H1 (cell line): Measurements from ENCODE around the gene SPACDR. TPM values are rescaled to one million over a fixed set of nuclear protein-coding genes. Genes with fewer than 3 reads are reported as not detected.

Experiments used
- CTCF ChIA-PET: fragments of 300-600 bp; sonication (Branson Sonifier 250); formaldehyde crosslinking; loops from one replicate; lab custom pipeline; 2021; ENCODE audit not compliant: partially characterized antibody; lab: Charles Lee
- POLR2A ChIA-PET: fragments of 300-600 bp; sonication (Branson Sonifier 250); formaldehyde crosslinking; loops from one replicate; lab custom pipeline; 2021; ENCODE audit warnings: inconsistent platforms; ENCODE audit not compliant: partially characterized antibody; lab: Charles Lee
- DNase-seq, 2 experiments: peaks; one replicate each; pipeline versions ENCODE4 v3.0.0 to v3.0.0-alpha.2; 2010 to 2022; ENCODE audit warnings: low spot score in 2 of 2, low read depth in 1 of 2, mixed read lengths in 1 of 2
- FAIRE-seq: peaks from 2 replicates; lab custom pipeline; 2011; peaks lifted over from hg19 to GRCh38; lab: Jason Lieb, UNC
- H2AFZ ChIP-seq: 2 replicates; pipeline ENCODE4 v1.8.1; 2012; ENCODE audit warnings: low read length, inconsistent platforms
- H2AK5ac ChIP-seq: 2 replicates; pipeline ENCODE4 v1.6.1; 2013; ENCODE audit warnings: low read depth, low read length
- H2BK120ac ChIP-seq: replicated peaks from 2 replicates; pipeline ENCODE3; 2013; ENCODE audit warnings: low read depth, low read length, inconsistent platforms
- H2BK12ac ChIP-seq: 2 replicates; pipeline ENCODE4 v1.6.1; 2013; ENCODE audit warnings: low read depth, low read length
- H2BK15ac ChIP-seq: 2 replicates; pipeline ENCODE4 v1.6.1; 2013; ENCODE audit warnings: low read length
- H2BK20ac ChIP-seq: 2 replicates; pipeline ENCODE4 v1.6.1; 2013; ENCODE audit warnings: low read length
- H2BK5ac ChIP-seq: 2 replicates; pipeline ENCODE4 v1.6.1; 2013; ENCODE audit warnings: low read depth, low read length
- H3K14ac ChIP-seq: 2 replicates; pipeline ENCODE4 v1.6.1; 2013; ENCODE audit warnings: inconsistent platforms; ENCODE audit not compliant: insufficient read length
- H3K18ac ChIP-seq: 2 replicates; pipeline ENCODE4 v1.6.1; 2013; ENCODE audit warnings: low read length; ENCODE audit errors: extremely low read depth
- H3K23ac ChIP-seq: 2 replicates; pipeline ENCODE4 v1.6.1; 2013; ENCODE audit warnings: inconsistent platforms; ENCODE audit not compliant: insufficient read length
- H3K23me2 ChIP-seq: 2 replicates; pipeline ENCODE4 v1.6.1; 2013; ENCODE audit warnings: low read depth, low read length
- H3K27ac ChIP-seq: 2 replicates; pipeline ENCODE4 v1.6.1; 2011; ENCODE audit warnings: low read depth, low read length, inconsistent platforms
- H3K27me3 ChIP-seq, 4 experiments: replicated peaks in 1 of 4; 1 replicate in 1 of 4; 2 replicates in 3 of 4; pipeline versions ENCODE4 v1.6.1 to v1.8.1; 2011 to 2013; ENCODE audit warnings: low read length in 3 of 4, mild to moderate bottlenecking in 3 of 4, inconsistent platforms in 2 of 4, mixed read lengths in 2 of 4, moderate library complexity in 1 of 4; ENCODE audit not compliant: control insufficient read depth in 3 of 4, insufficient read depth in 3 of 4; ENCODE audit errors: extremely low read depth in 1 of 4
- H3K36me3 ChIP-seq, 4 experiments: 2 replicates each; pipeline versions ENCODE4 v1.6.1 to v1.8.1; 2011 to 2013; ENCODE audit warnings: mild to moderate bottlenecking in 4 of 4, low read length in 3 of 4, moderate library complexity in 2 of 4, control low read depth in 1 of 4, inconsistent platforms in 1 of 4; ENCODE audit not compliant: insufficient read depth in 4 of 4, control insufficient read depth in 2 of 4
- H3K4ac ChIP-seq: replicated peaks from 2 replicates; pipeline ENCODE3; 2013; ENCODE audit warnings: low read length, low read depth, mixed read lengths, inconsistent platforms; ENCODE audit not compliant: insufficient read length
- H3K4me1 ChIP-seq, 4 experiments: replicated peaks in 1 of 4; 1 replicate in 1 of 4; 2 replicates in 3 of 4; pipeline versions ENCODE4 v1.6.1 to v1.8.1; 2011 to 2013; ENCODE audit warnings: low read length in 3 of 4, inconsistent platforms in 2 of 4, mixed read lengths in 1 of 4; ENCODE audit not compliant: insufficient read depth in 4 of 4, control insufficient read depth in 3 of 4
- H3K4me2 ChIP-seq, 2 experiments: 2 replicates each; pipeline versions ENCODE4 v1.6.1 to v1.8.1; 2011 to 2013; ENCODE audit warnings: low read depth in 2 of 2, low read length in 2 of 2, control low read depth in 1 of 2, inconsistent platforms in 1 of 2, mild to moderate bottlenecking in 1 of 2; ENCODE audit not compliant: insufficient read depth in 1 of 2
- H3K4me3 ChIP-seq, 4 experiments: fragments of 200-600, 300-600 bp in 1 of 4; sonication (generic), shearing (Covaris generic), sonication (Bioruptor Twin) in 1 of 4; 2 replicates each; pipeline versions ENCODE4 v1.5.1 to v1.8.1; 2011 to 2016; ENCODE audit warnings: low read length in 4 of 4, low read depth in 3 of 4, control low read depth in 2 of 4, inconsistent platforms in 2 of 4, mild to moderate bottlenecking in 2 of 4, mixed read lengths in 1 of 4, moderate library complexity in 1 of 4; ENCODE audit not compliant: insufficient read depth in 2 of 4; ENCODE audit errors: extremely low read depth in 1 of 4
- H3K56ac ChIP-seq: replicated peaks from 2 replicates; pipeline ENCODE3; 2013; ENCODE audit warnings: low read depth, mild to moderate bottlenecking, mixed read lengths, low read length, inconsistent platforms; ENCODE audit not compliant: insufficient read length
- H3K79me1 ChIP-seq: 2 replicates; pipeline ENCODE4 v1.6.1; 2013; ENCODE audit warnings: low read depth, low read length, control low read depth
- H3K79me2 ChIP-seq, 2 experiments: 2 replicates each; pipeline versions ENCODE4 v1.6.1 to v1.8.1; 2012 to 2013; ENCODE audit warnings: low read length in 2 of 2, mild to moderate bottlenecking in 2 of 2, inconsistent platforms in 1 of 2; ENCODE audit not compliant: insufficient read depth in 2 of 2, control insufficient read depth in 1 of 2
- H3K9ac ChIP-seq, 4 experiments: replicated peaks in 1 of 4; 1 replicate in 1 of 4; 2 replicates in 3 of 4; pipeline versions ENCODE4 v1.6.1 to v1.8.1; 2011 to 2013; ENCODE audit warnings: low read depth in 3 of 4, low read length in 3 of 4, control low read depth in 2 of 4, mild to moderate bottlenecking in 2 of 4, moderate library complexity in 2 of 4, inconsistent platforms in 1 of 4; ENCODE audit errors: extremely low read depth in 1 of 4
- H3K9me3 ChIP-seq, 2 experiments: 2 replicates each; pipeline versions ENCODE4 v1.6.1 to v1.8.1; 2012 to 2013; ENCODE audit warnings: mild to moderate bottlenecking in 2 of 2, moderate library complexity in 2 of 2, control low read depth in 1 of 2, inconsistent platforms in 1 of 2, low read depth in 1 of 2, low read length in 1 of 2, mixed read lengths in 1 of 2; ENCODE audit not compliant: insufficient read depth in 2 of 2
- H4K20me1 ChIP-seq, 2 experiments: replicated peaks in 1 of 2; 2 replicates each; pipeline versions ENCODE3 to v1.8.1; 2011 to 2013; ENCODE audit warnings: inconsistent platforms in 2 of 2, low read length in 2 of 2, mild to moderate bottlenecking in 1 of 2; ENCODE audit not compliant: insufficient read depth in 2 of 2, control insufficient read depth in 1 of 2
- H4K5ac ChIP-seq: 2 replicates; pipeline ENCODE4 v1.6.1; 2013; ENCODE audit warnings: low read length, low read depth, mixed read lengths, inconsistent platforms; ENCODE audit not compliant: insufficient read length
- H4K8ac ChIP-seq: 2 replicates; pipeline ENCODE4 v1.8.0; 2013; ENCODE audit warnings: mild to moderate bottlenecking, moderate library complexity, low read length, inconsistent platforms; ENCODE audit not compliant: insufficient read depth; ENCODE audit errors: extremely low read depth
- H4K91ac ChIP-seq: replicated peaks from 2 replicates; pipeline ENCODE3; 2013; ENCODE audit warnings: low read length, mixed read lengths, inconsistent platforms; ENCODE audit not compliant: insufficient read length
- CBX8 ChIP-seq: fragments of 300-800, 300-1000 bp; sonication (generic); IDR thresholded peaks from 2 replicates; pipeline ENCODE4 v1.7.1; 2016; ENCODE audit warnings: low read depth, low read length, borderline replicate concordance
- CTCF ChIP-seq, 3 experiments: IDR thresholded peaks; 1 replicate in 2 of 3; 2 replicates in 1 of 3; pipeline versions ENCODE4 v1.5.1 to v1.6.1; 2011; ENCODE audit warnings: low read length in 3 of 3, mild to moderate bottlenecking in 3 of 3, inconsistent platforms in 2 of 3, low read depth in 1 of 3, moderate library complexity in 1 of 3; ENCODE audit not compliant: insufficient read depth in 1 of 3; ENCODE audit errors: control extremely low read depth in 1 of 3
- EP300 ChIP-seq, 2 experiments: IDR thresholded peaks; 1 replicate in 1 of 2; 2 replicates in 1 of 2; pipeline ENCODE4 v1.6.1; 2011 to 2012; ENCODE audit warnings: low read depth in 2 of 2, low read length in 2 of 2, mild to moderate bottlenecking in 2 of 2, borderline replicate concordance in 1 of 2, inconsistent platforms in 1 of 2, moderate library complexity in 1 of 2
- GABPA ChIP-seq: IDR thresholded peaks from 2 replicates; pipeline ENCODE4 v1.6.1; 2011; ENCODE audit warnings: mild to moderate bottlenecking, low read length, moderate library complexity, borderline replicate concordance; ENCODE audit not compliant: insufficient read depth
- POU5F1 ChIP-seq: IDR thresholded peaks from 2 replicates; pipeline ENCODE4 v1.6.1; 2011; ENCODE audit warnings: low read depth, mild to moderate bottlenecking, low read length, moderate library complexity
- SP4 ChIP-seq: IDR thresholded peaks from 2 replicates; pipeline ENCODE4 v1.6.1; 2012; ENCODE audit warnings: low read length, inconsistent platforms
- SUZ12 ChIP-seq: fragments of 200-600 bp; sonication (generic); IDR thresholded peaks from 2 replicates; pipeline ENCODE4 v1.6.1; 2012; ENCODE audit warnings: mild to moderate bottlenecking, inconsistent platforms, low read length, moderate library complexity, mixed read lengths
- WGBS, 2 experiments: shearing (Covaris generic) in 1 of 2; methylation state at CpG; one replicate each; pipeline versions ENCODE4 v1.1.6 to v1.1.7; 2013 to 2015; ENCODE audit warnings: low lambda C conversion rate in 2 of 2, mixed read lengths in 2 of 2, inconsistent platforms in 1 of 2, low coverage in 1 of 2, missing lambda C conversion rate in 1 of 2; ENCODE audit not compliant: insufficient replicate concordance in 2 of 2, insufficient coverage in 1 of 2, insufficient read length in 1 of 2; ENCODE audit errors: extremely low coverage in 1 of 2, missing lambda C conversion rate in 1 of 2; 5-methylcytosine and 5-hydroxymethylcytosine counted together
- polyA plus RNA-seq, 7 experiments: library from polyadenylated mRNA; depleted of rRNA in 3 of 7; stranded (reverse) in 5 of 7; unstranded in 2 of 7; fragments of >200 nt in 5 of 7; fragments of 200-250 nt in 2 of 7; gene quantifications; 1 replicate in 5 of 7; 2 replicates in 1 of 7; 4 replicates in 1 of 7; pipeline versions ENCODE4 v1.2.1 to v1.2.3, GENCODE V29; 2011 to 2013; ENCODE audit warnings: missing spikeins in 2 of 7, mixed read lengths in 2 of 7
- total RNA-seq: library from RNA; stranded (reverse); fragmentation: NEBNext Ultra II Directional; extraction: Animal tissue kit (Norgen Biotek cat#: 25700); gene quantifications from 2 replicates; pipeline ENCODE4 v1.2.1, GENCODE V29; 2021

SPACDR gene
- total and polyA plus RNA-seq, 2 of the 8 experiments (the other 6 are each of a cell fraction or from before 2014, with no cell fraction given): 0.26 TPM; not detected in 1

- Histone ChIP-seq H3K4me1 (peaks cover 0 to 17% (median 8%) of the 10 kb centered on the region in 4 experiments; a peak in 6 of 7 replicates), H2BK15ac (no peak overlapping the region), H3K9me3 (no peaks in the 10 kb centered on the region), H3K23me2 (peaks cover 3% of the 10 kb centered on the region; the same call in 1 of the 2 replicates), H2AFZ (no peak overlapping the region), H3K4me2 (peak overlapping the region; percentile 81 to 83), H3K18ac (no peak overlapping the region; the same call in 1 of the 2 replicates), H3K14ac (no peak overlapping the region), H3K56ac (no peak overlapping the region), H4K8ac (peak overlapping the region; percentile 31; the same call in 1 of the 2 replicates), H2AK5ac (no peak overlapping the region), H3K4me3 (peak overlapping the region in 3 of 4 experiments; percentile 22 to 86 (median 78); a peak in 7 of 8 replicates), H2BK120ac (no peak overlapping the region), H4K20me1 (no peaks in the 10 kb centered on the region), H4K5ac (no peak overlapping the region), H3K4ac (no peak overlapping the region), H3K36me3 (peaks cover 0 to 3% (median 0%) of the 10 kb centered on the region in 4 experiments; a peak in 1 of 8 replicates), H2BK12ac (no peak overlapping the region), H3K27ac (no peak overlapping the region), H2BK5ac (no peak overlapping the region), H3K79me2 (no peaks in the 10 kb centered on the region), H3K79me1 (no peaks in the 10 kb centered on the region; the same call in 1 of the 2 replicates), H3K9ac (no peak overlapping the region), H3K27me3 (no peaks in the 10 kb centered on the region), H2BK20ac (no peak overlapping the region), H3K23ac (no peak overlapping the region), H4K91ac (no peak overlapping the region)
- DNase-seq (peak in 1 of 2 experiments; percentile 80), FAIRE-seq (no peak)
- ChIA-PET CTCF (interaction anchor here (0.6 to 11.3 kb wide), 17 partner anchors 10 to 602 kb away, joined by 3 to 152 read pairs (median 4); partner anchors contain the start of genes AGFG2, FBXO24, LRCH4 and SPACDR), POLR2A (interaction anchor here (0.6 to 4.3 kb wide), 7 partner anchors 18 to 171 kb away, joined by 3 to 20 read pairs (median 3); partner anchors contain the start of genes MEPCE, PCOLCE and ZCWPW1)
- 56% methylated on average over 16 of the region's 30 CpGs; no CpG with 5 or more reads in 1 of the 2 experiments for WGBS, 2 experiments
- TF ChIP-seq CBX8: no peak
- TF ChIP-seq SP4: no peak
- no peak for TF ChIP-seq GABPA
- TF ChIP-seq POU5F1: no peak
- TF ChIP-seq SUZ12: no peak
- TF ChIP-seq CTCF (IDR thresholded peaks at IDR 0.05; ENCODE audit: control extremely low read depth in 1 of 3, insufficient read depth in 1 of 3, low read depth in 1 of 3, low read length in 3 of 3): peak; percentile 62 to 63 (median 63)
- no peak for TF ChIP-seq EP300 (IDR thresholded peaks at IDR 0.05; ENCODE audit: borderline replicate concordance in 1 of 2, low read depth in 2 of 2, low read length in 2 of 2)
These were observed 13.1 kb upstream of the SPACDR start for GRCh38 chr7:100476903-100477870.
